K562 (cell line): ENCODE measurements around the gene FDPS. TPM values are rescaled to one million over a fixed set of nuclear protein-coding genes. Genes with fewer than 3 reads are reported as not detected.

ENCODE experiments used
- BACH1 ChIP-seq: fragments of 200-800 bp; sonication (Bioruptor generic); IDR thresholded peaks from 2 replicates; pipeline ENCODE4 v1.6.1; 2016; ENCODE audit warnings: missing genetic modification characterization, missing compliant biosample characterization
- CTBP1 ChIP-seq: fragments of 450-650 bp; IDR thresholded peaks from 2 replicates; pipeline ENCODE4 v1.6.1; 2016; ENCODE audit warnings: borderline replicate concordance
- DACH1 ChIP-seq: fragments of 450-650 bp; IDR thresholded peaks from 2 replicates; pipeline ENCODE4 v1.6.1; 2018; ENCODE audit not compliant: partially characterized antibody
- ETV1 ChIP-seq: fragments of 450-650 bp; conservative IDR thresholded peaks from 2 replicates; pipeline ENCODE4 v1.6.1; 2016; ENCODE audit warnings: missing genetic modification characterization, control low read depth, low read depth, missing compliant biosample characterization
- GABPB1 ChIP-seq: sonication (generic); formaldehyde crosslinking; IDR thresholded peaks from 2 replicates; pipeline ENCODE4 v1.8.0; 2022; ENCODE audit warnings: mild to moderate bottlenecking, missing genetic modification reagents
- GTF3C2 ChIP-seq: IDR thresholded peaks from 3 replicates; pipeline ENCODE4 v1.6.1; 2011; ENCODE audit warnings: borderline replicate concordance, mild to moderate bottlenecking, moderate library complexity; ENCODE audit not compliant: insufficient read length; ENCODE audit errors: extremely low read depth
- MAFG ChIP-seq: fragments of 450-650 bp; conservative IDR thresholded peaks from 2 replicates; pipeline ENCODE4 v1.6.1; 2016; ENCODE audit warnings: missing genetic modification characterization, missing compliant biosample characterization
- NFXL1 ChIP-seq: fragments of 450-650 bp; formaldehyde crosslinking; IDR thresholded peaks from 2 replicates; pipeline ENCODE4 v1.4.0; 2021; ENCODE audit warnings: mild to moderate bottlenecking
- NONO ChIP-seq, 2 experiments: fragments of 200-400 bp in 1 of 2; fragments of 450-650 bp in 1 of 2; formaldehyde crosslinking in 1 of 2; IDR thresholded peaks; 2 replicates each; pipeline ENCODE4 v1.6.1; 2017; ENCODE audit warnings: low read depth in 2 of 2, mild to moderate bottlenecking in 2 of 2, moderate library complexity in 2 of 2, low read length in 1 of 2
- PML ChIP-seq: IDR thresholded peaks from 2 replicates; pipeline ENCODE4 v1.6.1; 2012; ENCODE audit warnings: low read length, inconsistent platforms
- POLR2H ChIP-seq: IDR thresholded peaks from 2 replicates; pipeline ENCODE4 v1.6.1; 2016; ENCODE audit warnings: missing genetic modification characterization, low read depth, mild to moderate bottlenecking, control low read depth, missing compliant biosample characterization, moderate library complexity
- SMARCC2 ChIP-seq: fragments of 450-650 bp; IDR thresholded peaks from 2 replicates; pipeline ENCODE4 v1.6.1; 2017; ENCODE audit warnings: antibody characterized with exemption, moderate library complexity, mild to moderate bottlenecking, low read depth
- THRAP3 ChIP-seq: fragments of 450-650 bp; IDR thresholded peaks from 2 replicates; pipeline ENCODE4 v1.6.1; 2016; ENCODE audit warnings: mild to moderate bottlenecking, inconsistent platforms, borderline replicate concordance
- ZBTB17 ChIP-seq: fragments of 450-650 bp; formaldehyde crosslinking; IDR thresholded peaks from 2 replicates; pipeline ENCODE4 v1.4.0; 2020; ENCODE audit warnings: mild to moderate bottlenecking
- ZBTB5 ChIP-seq: fragments of 450-650 bp; IDR thresholded peaks from 2 replicates; pipeline ENCODE4 v1.6.1; 2017; ENCODE audit warnings: antibody characterized with exemption
- ZNF354B ChIP-seq: fragments of 250-450 bp; sonication (Bioruptor Pico); IDR thresholded peaks from 2 replicates; pipeline ENCODE4 v1.4.0; 2020
- polyA plus RNA-seq, 8 experiments: library from polyadenylated mRNA; depleted of rRNA in 4 of 8; stranded (reverse) in 5 of 8; unstranded in 3 of 8; fragments of >200 nt; fragmentation: Nextera tagmentation in 2 of 8; fragmentation: Illumina TruSeq in 1 of 8; extraction: Ambion mirVana in 2 of 8; extraction: Trizol in 1 of 8; gene quantifications; 2 replicates each; pipeline versions ENCODE4 v1.2.1 to v1.2.3, GENCODE V29; 2011 to 2014; ENCODE audit warnings: inconsistent platforms in 1 of 8, missing spikeins in 1 of 8
- total RNA-seq, 7 experiments: library from RNA; depleted of rRNA in 6 of 7; stranded (reverse); fragments of >200 nt in 6 of 7; fragmentation: Illumina TruSeq in 2 of 7; extraction: Trizol in 2 of 7; gene quantifications; 2 replicates each; pipeline versions ENCODE4 v1.2.1 to v1.2.3, GENCODE V29; 2011 to 2021; ENCODE audit warnings: low replicate concordance in 1 of 7
- TF ChIP-seq, protein P1 (sequence below): fragments of 450-650 bp; IDR thresholded peaks from 2 replicates; pipeline ENCODE4 v1.6.1; 2017; ENCODE audit warnings: antibody characterized with exemption, mild to moderate bottlenecking

The FDPS gene
- total and polyA plus RNA-seq, 9 of the 15 experiments (the other 6 are each of a cell fraction or from before 2014, with no cell fraction given): 247 to 884 (median 360) TPM

DNA sequence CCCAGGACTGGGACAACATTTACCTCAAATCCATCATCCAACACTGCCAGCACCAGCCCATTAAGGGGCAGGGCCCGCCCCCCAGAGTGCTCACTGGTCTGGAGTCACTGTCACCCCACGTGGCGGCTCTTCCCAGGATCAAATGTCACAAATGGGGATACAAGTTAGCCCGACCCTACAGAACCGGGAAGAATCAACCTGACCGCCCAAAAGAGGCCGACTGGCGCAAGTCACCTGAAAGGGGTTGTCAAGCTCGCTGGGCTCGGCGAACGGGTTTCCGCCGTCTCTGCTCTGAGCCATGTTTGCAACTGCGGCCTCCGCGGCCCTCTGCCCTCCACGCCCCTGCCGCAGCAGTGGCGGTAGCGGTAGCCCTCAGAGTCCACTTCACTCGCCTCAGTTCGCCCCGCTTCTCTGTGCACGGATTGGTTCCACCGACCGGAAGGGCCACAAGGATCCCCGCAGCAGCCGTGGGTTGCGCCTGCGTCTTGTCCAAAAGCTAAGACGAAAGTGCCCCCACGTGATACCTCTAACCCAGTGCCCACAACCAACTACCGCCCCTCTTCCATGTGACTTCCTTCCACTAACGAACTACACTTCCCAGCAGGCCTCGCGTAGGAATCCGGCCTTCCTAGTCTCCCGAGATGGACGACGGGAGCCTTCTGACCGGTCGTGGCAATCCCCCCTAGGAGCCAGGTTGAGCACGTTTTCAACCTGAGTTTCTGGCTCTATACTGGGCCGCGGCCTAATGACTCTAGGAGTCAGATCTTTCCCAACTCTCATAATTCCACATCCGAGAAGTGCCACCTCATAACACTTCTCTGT, 46.6 kb upstream of the FDPS start, which contains the start of gene SCAMP3 (continued):
- TF ChIP-seq, protein P1, sequence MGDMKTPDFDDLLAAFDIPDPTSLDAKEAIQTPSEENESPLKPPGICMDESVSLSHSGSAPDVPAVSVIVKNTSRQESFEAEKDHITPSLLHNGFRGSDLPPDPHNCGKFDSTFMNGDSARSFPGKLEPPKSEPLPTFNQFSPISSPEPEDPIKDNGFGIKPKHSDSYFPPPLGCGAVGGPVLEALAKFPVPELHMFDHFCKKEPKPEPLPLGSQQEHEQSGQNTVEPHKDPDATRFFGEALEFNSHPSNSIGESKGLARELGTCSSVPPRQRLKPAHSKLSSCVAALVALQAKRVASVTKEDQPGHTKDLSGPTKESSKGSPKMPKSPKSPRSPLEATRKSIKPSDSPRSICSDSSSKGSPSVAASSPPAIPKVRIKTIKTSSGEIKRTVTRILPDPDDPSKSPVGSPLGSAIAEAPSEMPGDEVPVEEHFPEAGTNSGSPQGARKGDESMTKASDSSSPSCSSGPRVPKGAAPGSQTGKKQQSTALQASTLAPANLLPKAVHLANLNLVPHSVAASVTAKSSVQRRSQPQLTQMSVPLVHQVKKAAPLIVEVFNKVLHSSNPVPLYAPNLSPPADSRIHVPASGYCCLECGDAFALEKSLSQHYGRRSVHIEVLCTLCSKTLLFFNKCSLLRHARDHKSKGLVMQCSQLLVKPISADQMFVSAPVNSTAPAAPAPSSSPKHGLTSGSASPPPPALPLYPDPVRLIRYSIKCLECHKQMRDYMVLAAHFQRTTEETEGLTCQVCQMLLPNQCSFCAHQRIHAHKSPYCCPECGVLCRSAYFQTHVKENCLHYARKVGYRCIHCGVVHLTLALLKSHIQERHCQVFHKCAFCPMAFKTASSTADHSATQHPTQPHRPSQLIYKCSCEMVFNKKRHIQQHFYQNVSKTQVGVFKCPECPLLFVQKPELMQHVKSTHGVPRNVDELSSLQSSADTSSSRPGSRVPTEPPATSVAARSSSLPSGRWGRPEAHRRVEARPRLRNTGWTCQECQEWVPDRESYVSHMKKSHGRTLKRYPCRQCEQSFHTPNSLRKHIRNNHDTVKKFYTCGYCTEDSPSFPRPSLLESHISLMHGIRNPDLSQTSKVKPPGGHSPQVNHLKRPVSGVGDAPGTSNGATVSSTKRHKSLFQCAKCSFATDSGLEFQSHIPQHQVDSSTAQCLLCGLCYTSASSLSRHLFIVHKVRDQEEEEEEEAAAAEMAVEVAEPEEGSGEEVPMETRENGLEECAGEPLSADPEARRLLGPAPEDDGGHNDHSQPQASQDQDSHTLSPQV: peak; percentile 57; the same call in 1 of the 2 replicates
- TF ChIP-seq ZBTB5 (no peak), NFXL1 (CRISPR knock-in tag) (peak; percentile 30; the same call in 1 of the 2 replicates), ZBTB17 (peak; percentile 91), NONO (IDR thresholded peaks at IDR 0.05; ENCODE audit: low read depth in 2 of 2, low read length in 1 of 2) (no peak), THRAP3 (0 out of 2 replicates have a peak, but pooled peaks have one; percentile 13), ETV1 (tag) (peak; percentile 80), ZNF354B (CRISPR knock-in tag) (no peak), GABPB1 (CRISPR knock-in tag) (peak; percentile 88), DACH1 (no peak), POLR2H (tag) (peak; percentile 88), PML (no peak; the same call in none of the 2 replicates), CTBP1 (no peak; the same call in 1 of the 2 replicates), SMARCC2 (no peak), MAFG (no peak), GTF3C2 (no peak), BACH1 (tag) (no peak)
